Ovary (tissue), 9 donors: ENCODE measurements around the gene ASMT. TPM values are rescaled to one million over a fixed set of nuclear protein-coding genes. Genes with fewer than 3 reads are reported as not detected.
"Not testable (repeated sequence)": the region's sequence is repeated elsewhere in the genome, so short reads cannot be mapped to it uniquely, and the experiment has no call there.

Experiments
- DNase-seq, 5 donors: peaks; one replicate each; pipeline ENCODE4 v3.0.0-alpha.2; 2019 to 2020
- H3K27ac ChIP-seq, 2 donors: fragments of 200-600 bp; one replicate each; pipeline versions ENCODE4 v1.5.1 to v1.8.0; 2019 to 2022
- H3K27me3 ChIP-seq: fragments of 200-600 bp; one replicate; pipeline ENCODE4 v1.8.0; 2022
- H3K36me3 ChIP-seq: fragments of 200-600 bp; sonication (generic); one replicate; pipeline ENCODE4 v1.5.1; 2019
- H3K4me1 ChIP-seq: one replicate; pipeline ENCODE4 v1.8.1; 2013; ENCODE audit warnings: mild to moderate bottlenecking, moderate library complexity; ENCODE audit not compliant: insufficient read depth
- H3K4me3 ChIP-seq: fragments of 200-600 bp; sonication (generic); one replicate; pipeline ENCODE4 v1.5.1; 2017
- H3K9me3 ChIP-seq, 2 donors: fragments of 200-600 bp in 1 of 2; sonication (generic) in 1 of 2; one replicate each; pipeline versions ENCODE4 v1.5.1 to v1.8.1; 2013 to 2019; ENCODE audit warnings: mild to moderate bottlenecking in 1 of 2, moderate library complexity in 1 of 2
- CTCF ChIP-seq, 3 donors: fragments of 450-650 bp in 2 of 3; fragments of 200-600 bp in 1 of 3; IDR thresholded peaks; one replicate each; pipeline versions ENCODE4 v1.5.1 to v1.8.0; 2016 to 2022; ENCODE audit warnings: antibody characterized with exemption in 3 of 3, mild to moderate bottlenecking in 1 of 3
- EP300 ChIP-seq: sonication (generic); formaldehyde crosslinking; IDR thresholded peaks from one replicate; pipeline ENCODE4 v1.6.1; 2017; ENCODE audit warnings: antibody characterized with exemption
- POLR2A ChIP-seq: fragments of 450-650 bp; IDR thresholded peaks from one replicate; pipeline ENCODE4 v1.6.1; 2017; ENCODE audit warnings: antibody characterized with exemption, mild to moderate bottlenecking, moderate library complexity
- WGBS, 3 donors: extraction: QIAGEN DNeasy Blood & Tissue Kit in 1 of 3; methylation state at CpG; one replicate each; pipeline versions ENCODE4 v1.1.5 to v1.1.7; 2013 to 2017; 5-methylcytosine and 5-hydroxymethylcytosine counted together
- intact Hi-C, 4 donors: fragments of 100-400 bp; cut with DNase I; formaldehyde crosslinking; loops; one replicate each; pipeline versions ENCODE4 v1.11.0 to v1.15.1; 2022 to 2023
- polyA plus RNA-seq, 2 donors: library from polyadenylated mRNA; stranded (reverse); fragments of 200-250 nt in 1 of 2; fragments of 350-450 nt in 1 of 2; fragmentation: Illumina TruSeq in 1 of 2; extraction: RNeasy Lipid Tissue Mini Kit (QIAGEN cat#74804) in 1 of 2; gene quantifications; one replicate each; pipeline ENCODE4 v1.2.3, GENCODE V29; 2013 to 2014
- total RNA-seq, 7 donors: library from RNA; depleted of rRNA in 2 of 7; stranded (reverse); fragments of >200 nt in 2 of 7; fragmentation: NEBNext Ultra II Directional in 3 of 7; extraction: Animal tissue kit (Norgen Biotek cat#: 25700) in 3 of 7; gene quantifications; one replicate each; pipeline versions ENCODE4 v1.1.0 to v1.2.4, GENCODE V29; 2016 to 2023
- donor health status: DM: no; HTN: no; CAD: no; lungs with moderate emphysema.
- donor health status: DM: no; HTN: no; CAD: no.
- donor health status: Bipolar disorder and iron deficiency.
- donor health status: DM: yes; HTN: yes; CAD: no.
- donor health status: DM: no; HTN: no; CAD: no.
- donor health status: DM: yes; HTN: yes; CAD: no.

ASMT gene
- total and polyA plus RNA-seq, 9 donors, result 0.23 to 0.50 (median 0.38) TPM; not detected in 4

- Histone ChIP-seq H3K9me3 (no peaks in the 10 kb centered on the region), H3K36me3 (no peaks in the 10 kb centered on the region), H3K27me3 (no peaks in the 10 kb centered on the region), H3K4me3 (no peak overlapping the region), H3K4me1 (no peaks in the 10 kb centered on the region), H3K27ac (no peak overlapping the region)
- WGBS, 3 donors, result 83 to 87% (median 85%) methylated on average over 5 of the region's 5 CpGs
- DNase-seq, result no peak
- intact Hi-C loops, result no loop called here
- TF ChIP-seq POLR2A, result no peak
These were observed 2.1 kb upstream of the ASMT start for GRCh38 chrX:1612641-1613286.

DNA sequence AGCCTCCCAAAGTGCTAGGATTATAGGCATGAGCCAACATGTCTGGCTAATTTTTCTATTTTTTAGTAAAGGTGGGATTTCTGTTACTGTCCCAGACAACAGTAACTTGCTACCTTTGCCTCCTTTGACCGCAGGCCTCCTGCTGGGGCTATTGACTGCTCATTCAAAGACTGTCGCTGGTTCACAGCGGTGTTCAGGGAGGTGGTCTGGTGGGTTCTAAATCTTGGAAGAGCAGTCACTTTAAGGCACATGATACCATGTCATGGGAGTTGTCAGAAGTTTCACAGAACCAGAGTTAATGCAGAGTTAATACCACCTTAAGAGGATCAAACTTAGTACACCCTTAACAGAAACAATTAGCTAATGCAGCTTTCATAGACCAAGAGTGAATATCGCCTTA, 3.8 kb downstream of the ASMT start:
- no peak overlapping the region for H3K4me3 ChIP-seq
- H3K27ac ChIP-seq, result no peak overlapping the region
- H3K36me3 ChIP-seq, result no peaks in the 10 kb centered on the region
- no peaks in the 10 kb centered on the region for H3K9me3 ChIP-seq
- TF ChIP-seq POLR2A (no peak), EP300 (no peak), CTCF (IDR thresholded peaks at IDR 0.05) (no peak)
- DNase-seq, result no peak
- no peaks in the 10 kb centered on the region for H3K4me1 ChIP-seq
- 64 to 69% (median 68%) methylated on average over 4 of the region's 4 CpGs for WGBS, 3 donors
- no peaks in the 10 kb centered on the region for H3K27me3 ChIP-seq
- intact Hi-C loops, result no loop called here

DNA sequence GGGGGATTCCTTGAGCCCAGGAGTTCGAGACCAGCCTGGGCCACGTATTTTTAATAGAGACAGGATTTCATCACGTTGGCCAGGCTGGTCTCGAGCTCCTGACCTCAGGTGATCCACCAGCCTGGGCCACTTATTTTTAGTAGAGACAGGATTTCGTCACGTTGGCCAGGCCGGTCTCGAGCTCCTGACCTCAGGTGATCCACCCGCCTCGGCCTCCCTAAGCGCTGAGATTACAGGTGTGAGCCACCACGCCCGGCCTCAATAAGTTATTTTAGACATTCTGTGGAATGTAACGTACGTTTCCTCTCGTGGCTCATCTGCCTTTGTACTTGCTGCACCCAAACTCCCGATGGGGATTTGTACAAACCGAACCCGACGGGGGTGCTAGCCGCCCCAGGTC, 8.8 kb downstream of the ASMT start:
- Histone ChIP-seq H3K9me3 (no peaks in the 10 kb centered on the region), H3K36me3 (no peaks in the 10 kb centered on the region), H3K4me1 (no peaks in the 10 kb centered on the region), H3K4me3 (no peak overlapping the region), H3K27ac (no peak overlapping the region), H3K27me3 (no peaks in the 10 kb centered on the region)
- 81 to 86% (median 83%) methylated on average over 21 of the region's 21 CpGs for WGBS, 3 donors
- no peak for DNase-seq
- intact Hi-C loops, result no loop called here
- TF ChIP-seq CTCF (IDR thresholded peaks at IDR 0.05) (no peak), POLR2A (no peak), EP300 (no peak)

GRCh38 chrX:1624158-1624860, 9.4 kb downstream of the ASMT start:
- H3K4me1 ChIP-seq, H3K27ac ChIP-seq, H3K27me3 ChIP-seq, intact Hi-C loops, H3K36me3 ChIP-seq, H3K9me3 ChIP-seq, DNase-seq, H3K4me3 ChIP-seq: not testable (repeated sequence)
- WGBS, 3 donors, result 75 to 87% (median 79%) methylated on average over 14 of the region's 14 CpGs

DNA sequence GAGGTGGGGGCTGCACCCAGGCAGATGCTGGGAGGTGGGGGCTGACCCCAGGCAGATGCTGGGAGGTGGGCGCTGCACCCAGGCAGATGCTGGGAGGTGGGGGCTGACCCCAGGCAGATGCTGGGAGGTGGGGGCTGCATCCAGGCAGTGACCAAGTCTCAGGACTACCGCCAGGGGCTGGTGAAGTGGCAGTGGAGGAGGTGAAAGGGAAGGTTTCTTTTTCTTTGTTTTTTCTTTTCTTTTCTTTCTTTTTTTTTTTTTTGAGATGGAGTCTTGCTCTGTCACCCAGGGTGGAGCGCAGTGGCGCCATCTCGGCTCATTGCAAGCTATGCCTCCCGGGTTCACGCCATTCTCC, 10.0 kb downstream of the ASMT start:
- DNase-seq, H3K4me1 ChIP-seq, H3K9me3 ChIP-seq, H3K27me3 ChIP-seq, H3K4me3 ChIP-seq, H3K36me3 ChIP-seq, H3K27ac ChIP-seq, intact Hi-C loops: not testable (repeated sequence)
- WGBS, 3 donors, result 93 to 96% (median 94%) methylated on average over 7 of the region's 7 CpGs

GRCh38 chrX:1629244-1629643, 14.4 kb downstream of the ASMT start:
- Histone ChIP-seq H3K4me3 (no peak overlapping the region), H3K27me3 (no peaks in the 10 kb centered on the region), H3K27ac (no peak overlapping the region), H3K9me3 (no peaks in the 10 kb centered on the region), H3K4me1 (no peaks in the 10 kb centered on the region), H3K36me3 (no peaks in the 10 kb centered on the region)
- TF ChIP-seq EP300 (no peak), POLR2A (no peak), CTCF (IDR thresholded peaks at IDR 0.05) (no peak)
- no peak for DNase-seq
- intact Hi-C loops, result no loop called here
- WGBS, 3 donors, result 77 to 91% (median 89%) methylated on average over 7 of the region's 7 CpGs
